Activated naive CD8-positive, alpha-beta T cell treated with anti-CD3 and anti-CD28 coated beads, Interleukin-2, amount 10 ng/mL, durations not matched to agents 7 days and 5 days (primary cell): ENCODE measurements around the gene LMO2. TPM values are rescaled to one million over a fixed set of nuclear protein-coding genes. Genes with fewer than 3 reads are reported as not detected.

ENCODE experiments used
- ATAC-seq: fragments of 150-1000 bp; cut with Tn5 transposase; one replicate; pipeline ENCODE4 v1.10.0; 2021; ENCODE audit warnings: low read depth, moderate library complexity
- POLR2A ChIA-PET: fragments of 350-600 bp; sonication (Branson Sonifier 250); formaldehyde crosslinking; loops from one replicate; lab custom pipeline; 2021; ENCODE audit warnings: antibody characterized with exemption; lab: Charles Lee
- DNase-seq: peaks from one replicate; pipeline ENCODE4 v3.0.0; 2021
- H3K27ac Mint-ChIP-seq: one replicate; pipeline ENCODE4 v1.8.0; 2022; ENCODE audit warnings: mild to moderate bottlenecking, mixed read lengths
- H3K27me3 Mint-ChIP-seq: one replicate; pipeline ENCODE4 v1.8.0; 2022; ENCODE audit warnings: mild to moderate bottlenecking, moderate library complexity, mixed read lengths
- H3K36me3 Mint-ChIP-seq: one replicate; pipeline ENCODE4 v1.8.0; 2021; ENCODE audit warnings: mild to moderate bottlenecking, mixed read lengths
- H3K4me1 Mint-ChIP-seq: one replicate; pipeline ENCODE4 v1.8.0; 2021; ENCODE audit warnings: mixed read lengths
- H3K4me3 Mint-ChIP-seq: one replicate; pipeline ENCODE4 v1.8.0; 2022; ENCODE audit warnings: mild to moderate bottlenecking, moderate library complexity, mixed read lengths
- H3K9me3 Mint-ChIP-seq: one replicate; pipeline ENCODE4 v1.8.0; 2021; ENCODE audit warnings: mixed read lengths
- total RNA-seq, 2 experiments: library from RNA; stranded (reverse); gene quantifications; one replicate each; pipeline ENCODE4 v1.2.3, GENCODE V29; 2021

LMO2 gene
- total RNA-seq, 2 experiments from 2014 or later: 0.44 to 0.48 TPM

DNA sequence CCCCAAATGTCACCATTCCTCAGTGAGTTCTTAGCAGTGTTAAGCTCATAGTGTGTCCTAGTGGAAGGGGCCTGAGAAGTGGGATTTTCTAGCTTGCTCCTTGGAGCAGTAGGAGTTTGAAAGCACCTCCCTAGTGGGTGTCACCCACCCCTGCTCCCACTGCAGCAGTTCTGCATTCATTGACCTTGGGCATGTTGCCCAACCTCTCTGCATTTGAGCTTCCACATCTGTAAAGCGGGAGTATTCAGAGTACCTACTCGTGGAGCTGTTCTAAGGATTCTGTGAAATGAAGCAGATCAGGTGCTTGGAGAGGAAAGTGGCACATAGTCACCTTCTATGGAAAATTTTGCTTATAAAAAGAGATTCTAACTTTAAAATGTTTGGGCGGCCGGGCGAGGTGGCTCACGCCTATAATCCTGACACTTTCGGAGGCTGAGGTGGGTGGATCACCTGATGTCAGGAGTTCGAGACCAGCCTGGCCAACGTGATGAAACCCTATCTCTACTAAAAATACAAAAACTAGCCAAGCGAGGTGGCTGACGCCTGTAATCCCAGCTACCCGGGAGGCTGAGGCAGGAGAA lies 16.9 kb downstream of the LMO2 start:
- DNase-seq: no peak
- H3K27me3 Mint-ChIP-seq: peaks cover 79% of the 10 kb centered on the region
- ATAC-seq: no peak
- H3K4me3 Mint-ChIP-seq: no peak overlapping the region
- no peaks in the 10 kb centered on the region for H3K9me3 Mint-ChIP-seq
- peaks cover 5% of the 10 kb centered on the region for H3K4me1 Mint-ChIP-seq
- H3K36me3 Mint-ChIP-seq: no peaks in the 10 kb centered on the region
- H3K27ac Mint-ChIP-seq: no peak overlapping the region
- POLR2A ChIA-PET: interaction anchor here (0.7 kb wide), 1 partner anchor 39 kb away, joined by 3 read pairs; no protein-coding TSS in a partner anchor

DNA sequence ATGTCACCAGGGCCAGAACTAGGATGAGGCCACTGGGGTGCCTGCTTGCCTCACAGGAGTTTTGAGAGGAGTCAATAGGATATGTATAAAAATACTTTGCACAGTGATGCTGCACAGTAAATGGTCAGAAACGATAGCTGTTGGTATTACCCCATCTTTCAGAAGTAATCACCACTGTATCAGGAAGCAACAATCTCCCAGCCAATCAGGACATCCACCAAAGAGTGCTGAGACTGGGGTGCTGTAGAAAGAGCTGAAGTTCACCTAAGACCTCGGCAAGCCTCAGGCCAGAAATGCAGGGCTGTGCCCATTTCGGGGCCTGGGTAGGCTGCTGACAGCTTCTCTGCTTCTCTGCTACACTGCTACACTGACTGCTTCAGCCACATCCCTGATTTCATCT lies 17.4 kb downstream of the LMO2 start:
- Mint-ChIP-seq H3K27ac (no peak overlapping the region), H3K27me3 (peaks cover 80% of the 10 kb centered on the region), H3K9me3 (no peaks in the 10 kb centered on the region), H3K4me3 (no peak overlapping the region), H3K36me3 (no peaks in the 10 kb centered on the region), H3K4me1 (peaks cover 7% of the 10 kb centered on the region)
- DNase-seq (no peak), ATAC-seq (no peak)
- POLR2A ChIA-PET: no interaction called here

DNA sequence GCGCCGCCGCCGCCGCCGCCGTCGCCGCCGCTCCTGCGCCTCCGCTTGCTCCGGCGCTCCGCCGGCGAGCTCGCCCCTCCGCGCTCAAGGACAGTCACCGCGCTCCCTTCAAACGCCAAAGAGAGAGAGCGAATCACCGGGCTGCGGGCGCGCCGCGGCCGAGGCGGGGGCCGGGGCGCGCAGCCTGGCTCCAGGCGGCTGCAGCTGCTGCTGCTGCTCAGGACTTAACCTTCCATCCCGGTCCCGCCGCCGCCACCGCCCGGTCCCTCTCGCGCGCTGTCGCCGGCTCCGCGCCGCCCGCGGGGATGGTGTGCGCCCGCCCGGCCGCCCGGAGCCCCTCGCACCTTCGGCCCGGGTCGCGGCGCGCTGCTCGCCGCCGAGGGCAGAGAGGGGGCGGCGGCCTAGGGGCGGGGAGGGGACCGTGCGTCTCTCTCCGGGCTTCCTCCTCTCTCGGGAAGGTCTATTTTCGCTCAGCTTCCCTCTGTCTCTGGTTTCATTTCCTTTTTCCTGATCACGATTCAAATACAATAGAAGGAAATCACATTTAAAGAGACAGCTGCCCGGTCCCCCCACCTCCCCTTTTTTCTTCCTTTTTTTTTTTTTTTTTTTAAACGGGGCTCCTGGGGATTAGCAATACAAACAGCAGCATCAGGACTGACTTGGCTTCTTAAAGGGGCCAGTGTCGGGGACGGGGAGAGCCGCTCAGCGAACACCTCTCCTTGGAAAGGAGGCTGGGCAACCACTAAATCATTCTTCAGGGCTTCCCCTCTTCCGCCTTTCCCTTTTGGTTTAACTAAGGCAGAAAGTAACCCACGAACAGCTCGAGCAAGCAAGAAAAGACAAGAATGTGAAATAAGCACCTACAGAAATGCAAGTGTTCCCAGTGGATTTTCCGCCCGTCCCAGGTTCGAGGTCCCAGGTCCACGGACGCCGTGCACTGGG lies 22.1 kb downstream of the LMO2 start:
- peak; percentile 51 for DNase-seq
- H3K4me1 Mint-ChIP-seq: peaks cover 9% of the 10 kb centered on the region
- H3K9me3 Mint-ChIP-seq: no peaks in the 10 kb centered on the region
- POLR2A ChIA-PET: interaction anchor here (1.1 kb wide), 1 partner anchor 24 kb away, joined by 4 read pairs; no protein-coding TSS in a partner anchor
- peaks cover 79% of the 10 kb centered on the region for H3K27me3 Mint-ChIP-seq
- no peaks in the 10 kb centered on the region for H3K36me3 Mint-ChIP-seq
- H3K27ac Mint-ChIP-seq: no peak overlapping the region
- peak; percentile 57 for ATAC-seq
- H3K4me3 Mint-ChIP-seq: peak overlapping the region; percentile 89

DNA sequence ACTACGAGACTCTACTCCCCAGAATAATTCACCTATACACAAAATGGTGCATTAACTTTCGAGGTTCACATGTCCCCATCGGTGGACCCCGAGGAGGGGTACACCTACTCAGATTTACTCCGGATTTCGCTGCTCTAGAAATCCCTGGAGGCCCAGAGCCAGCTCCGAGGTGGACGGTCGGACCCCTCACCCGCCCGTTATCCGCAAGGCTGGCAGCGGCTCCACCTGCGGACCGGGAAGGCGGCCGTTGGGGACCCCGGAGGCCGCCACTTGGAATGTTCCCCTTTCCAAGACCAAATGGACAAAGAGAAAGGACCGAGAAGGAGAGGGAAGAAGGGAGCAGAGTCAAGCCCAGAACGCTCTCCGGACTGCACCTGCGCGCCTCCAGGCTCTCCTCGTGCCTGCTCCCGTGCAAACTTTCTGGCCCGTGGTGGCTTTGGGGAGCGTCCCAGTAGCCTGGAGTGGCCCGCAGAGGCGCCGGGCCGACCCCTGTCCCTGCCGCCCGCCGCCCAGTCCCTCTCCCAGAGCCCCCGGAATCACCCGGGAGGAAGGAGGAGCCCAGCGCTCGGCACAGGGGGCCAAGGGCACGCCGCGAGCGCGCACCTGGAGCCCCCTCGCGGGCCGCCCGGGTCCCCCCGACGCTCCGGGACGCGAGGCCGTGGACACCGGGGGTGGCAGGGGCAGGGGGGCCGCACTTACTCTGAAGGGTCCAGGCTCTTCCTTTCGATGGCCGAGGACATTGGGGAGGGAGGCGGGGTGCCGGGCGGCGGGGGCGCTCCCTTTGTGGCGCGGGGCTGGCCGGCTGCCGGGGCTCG lies 23.0 kb downstream of the LMO2 start:
- Mint-ChIP-seq H3K4me1 (peaks cover 9% of the 10 kb centered on the region), H3K4me3 (no peak overlapping the region), H3K27ac (no peak overlapping the region), H3K36me3 (no peaks in the 10 kb centered on the region), H3K27me3 (peaks cover 78% of the 10 kb centered on the region), H3K9me3 (no peaks in the 10 kb centered on the region)
- DNase-seq (no peak), ATAC-seq (no peak)
- POLR2A ChIA-PET: interaction anchor here (1.1 kb wide), 1 partner anchor 25 kb away, joined by 4 read pairs; no protein-coding TSS in a partner anchor

DNA sequence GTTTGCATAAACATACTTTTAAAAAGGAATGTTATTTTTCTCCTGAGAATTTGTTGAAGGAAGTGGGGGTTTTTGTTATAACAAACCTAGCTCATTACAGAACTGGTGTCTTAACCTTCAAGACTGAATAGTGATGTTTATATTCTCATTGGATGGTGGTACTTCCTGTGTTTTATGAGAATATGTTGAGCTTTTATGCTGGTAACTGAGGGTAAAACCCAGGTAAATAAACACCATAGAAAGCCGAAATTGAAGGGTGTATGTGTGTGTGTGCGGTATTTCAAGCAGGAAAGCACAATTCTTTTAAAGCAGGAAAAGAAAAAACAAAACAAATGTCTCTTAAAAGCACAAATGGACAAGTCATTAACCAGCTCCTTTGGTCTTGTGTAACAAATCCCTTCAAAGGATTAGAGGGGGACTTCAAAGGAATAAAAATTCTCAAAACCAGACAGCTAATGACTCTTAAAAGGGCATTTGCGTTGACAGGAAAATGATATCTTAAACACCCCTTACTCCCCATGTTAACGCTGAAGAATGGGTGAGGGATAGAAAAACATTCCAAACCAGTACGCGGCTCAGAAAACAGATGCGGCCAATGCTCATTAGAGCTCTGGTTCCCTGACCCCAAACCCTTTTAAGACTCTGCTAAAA lies 23.8 kb downstream of the LMO2 start:
- POLR2A ChIA-PET: no interaction called here
- Mint-ChIP-seq H3K27me3 (peaks cover 76% of the 10 kb centered on the region), H3K36me3 (no peaks in the 10 kb centered on the region), H3K27ac (no peak overlapping the region), H3K4me1 (peaks cover 9% of the 10 kb centered on the region), H3K4me3 (peak overlapping the region; percentile 19), H3K9me3 (no peaks in the 10 kb centered on the region)
- DNase-seq (no peak), ATAC-seq (no peak)

DNA sequence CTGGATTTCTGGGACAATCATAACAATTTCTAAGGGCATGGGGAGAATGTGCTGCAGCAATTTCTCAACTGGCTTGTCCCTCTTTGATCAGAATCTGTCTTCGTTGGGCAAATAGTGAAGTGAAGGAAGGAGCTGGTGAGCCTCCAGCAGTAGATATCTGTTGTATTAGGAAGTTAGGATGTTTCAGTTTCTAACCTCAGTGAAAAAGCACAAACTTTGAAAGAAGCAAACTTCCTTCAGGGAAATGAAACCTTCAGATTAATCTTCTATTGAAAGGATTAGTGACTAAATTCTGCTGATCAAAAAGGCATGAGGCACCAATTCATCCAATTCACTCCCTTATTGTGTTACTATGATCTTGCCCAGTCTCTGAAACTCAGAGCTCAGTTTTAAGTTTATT lies 24.3 kb downstream of the LMO2 start:
- Mint-ChIP-seq H3K27me3 (peaks cover 71% of the 10 kb centered on the region), H3K27ac (no peak overlapping the region), H3K36me3 (no peaks in the 10 kb centered on the region), H3K4me3 (no peak overlapping the region), H3K4me1 (peaks cover 9% of the 10 kb centered on the region), H3K9me3 (no peaks in the 10 kb centered on the region)
- POLR2A ChIA-PET: no interaction called here
- DNase-seq: no peak
- ATAC-seq: no peak

DNA sequence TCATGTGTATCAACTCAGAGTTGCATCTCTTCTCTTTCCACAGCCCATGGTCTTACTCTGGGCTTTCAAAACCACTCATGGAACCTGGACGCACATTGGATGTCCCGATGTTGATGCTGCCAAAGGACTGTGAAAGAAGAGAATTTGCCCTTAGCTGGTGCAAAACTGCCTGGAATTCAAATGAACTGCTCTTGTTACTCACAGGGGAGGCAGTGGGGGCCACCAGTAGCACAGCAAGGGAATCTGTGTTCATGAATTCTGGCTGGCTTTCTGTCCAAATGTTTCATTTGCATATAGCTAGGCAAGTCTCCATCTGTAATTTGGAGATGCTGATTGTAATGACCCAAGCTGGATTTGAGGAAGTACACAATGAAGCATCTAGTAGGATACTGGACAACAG lies 24.9 kb downstream of the LMO2 start:
- H3K27ac Mint-ChIP-seq: no peak overlapping the region
- peaks cover 70% of the 10 kb centered on the region for H3K27me3 Mint-ChIP-seq
- DNase-seq (no peak), ATAC-seq (no peak)
- no peak overlapping the region for H3K4me3 Mint-ChIP-seq
- no peaks in the 10 kb centered on the region for H3K36me3 Mint-ChIP-seq
- POLR2A ChIA-PET: no interaction called here
- peaks cover 9% of the 10 kb centered on the region for H3K4me1 Mint-ChIP-seq
- no peaks in the 10 kb centered on the region for H3K9me3 Mint-ChIP-seq

DNA sequence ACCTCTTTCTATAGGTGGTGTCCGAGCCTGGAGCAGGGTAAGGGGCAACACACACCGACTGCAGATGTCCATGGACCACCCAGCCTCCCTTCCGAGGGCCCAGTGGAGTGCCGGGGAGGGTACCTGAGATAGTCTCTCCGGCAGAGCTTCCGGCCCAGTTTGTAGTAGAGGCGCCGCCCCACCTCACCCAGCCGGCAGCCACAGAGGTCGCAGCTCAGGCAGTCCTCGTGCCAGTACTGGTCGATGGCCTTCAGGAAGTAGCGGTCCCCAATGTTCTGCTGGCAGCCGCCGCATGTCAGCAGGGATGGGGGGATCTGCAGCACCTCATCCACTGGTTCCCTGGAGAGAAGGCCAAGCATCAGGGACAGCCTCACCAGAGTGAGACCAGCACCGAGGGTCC lies 27.4 kb downstream of the LMO2 start:
- no peaks in the 10 kb centered on the region for H3K36me3 Mint-ChIP-seq
- no peak overlapping the region for H3K27ac Mint-ChIP-seq
- H3K4me1 Mint-ChIP-seq: peaks cover 2% of the 10 kb centered on the region
- DNase-seq (no peak), ATAC-seq (no peak)
- H3K4me3 Mint-ChIP-seq: no peak overlapping the region
- peaks cover 65% of the 10 kb centered on the region for H3K27me3 Mint-ChIP-seq
- no peaks in the 10 kb centered on the region for H3K9me3 Mint-ChIP-seq
- POLR2A ChIA-PET: no interaction called here

DNA sequence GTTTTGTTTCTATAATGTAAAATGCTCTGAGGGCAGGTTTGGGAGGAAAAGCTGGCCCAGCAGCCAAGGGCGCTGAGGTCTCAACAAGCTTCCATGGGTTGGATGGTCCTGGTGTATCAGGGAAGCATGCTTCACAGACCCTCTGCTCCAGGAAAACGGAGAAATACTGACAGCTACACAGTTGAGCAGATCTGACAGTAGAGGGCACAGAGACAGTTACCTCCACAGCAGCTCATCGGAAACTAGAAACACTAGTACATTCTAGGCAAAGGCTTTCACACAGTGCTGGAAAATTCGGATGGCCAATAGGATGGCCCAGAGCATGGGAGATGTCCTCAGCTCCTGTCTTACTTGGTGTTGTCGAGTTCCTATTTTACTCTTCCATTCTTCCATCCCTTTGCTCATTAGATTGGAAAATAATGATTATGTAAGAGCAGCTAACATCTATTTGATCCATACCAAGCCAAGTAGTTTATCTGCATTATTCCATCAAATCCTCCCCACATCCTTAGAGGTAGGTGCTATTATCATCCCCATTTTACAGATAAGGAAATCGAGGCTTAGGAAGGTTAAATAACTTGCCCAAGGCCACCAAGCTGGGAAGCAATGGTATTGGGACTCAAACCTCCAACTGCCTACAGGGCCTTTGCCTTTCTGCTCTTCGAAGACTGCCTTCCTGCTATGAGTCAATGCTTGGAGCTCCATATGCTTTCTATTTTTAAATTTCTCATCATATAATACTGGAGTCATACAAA lies 28.3 kb downstream of the LMO2 start:
- H3K36me3 Mint-ChIP-seq: no peaks in the 10 kb centered on the region
- no peak overlapping the region for H3K27ac Mint-ChIP-seq
- ATAC-seq: no peak
- H3K4me1 Mint-ChIP-seq: peaks cover 2% of the 10 kb centered on the region
- DNase-seq: no peak
- peaks cover 72% of the 10 kb centered on the region for H3K27me3 Mint-ChIP-seq
- POLR2A ChIA-PET: no interaction called here
- H3K9me3 Mint-ChIP-seq: no peaks in the 10 kb centered on the region
- H3K4me3 Mint-ChIP-seq: no peak overlapping the region

DNA sequence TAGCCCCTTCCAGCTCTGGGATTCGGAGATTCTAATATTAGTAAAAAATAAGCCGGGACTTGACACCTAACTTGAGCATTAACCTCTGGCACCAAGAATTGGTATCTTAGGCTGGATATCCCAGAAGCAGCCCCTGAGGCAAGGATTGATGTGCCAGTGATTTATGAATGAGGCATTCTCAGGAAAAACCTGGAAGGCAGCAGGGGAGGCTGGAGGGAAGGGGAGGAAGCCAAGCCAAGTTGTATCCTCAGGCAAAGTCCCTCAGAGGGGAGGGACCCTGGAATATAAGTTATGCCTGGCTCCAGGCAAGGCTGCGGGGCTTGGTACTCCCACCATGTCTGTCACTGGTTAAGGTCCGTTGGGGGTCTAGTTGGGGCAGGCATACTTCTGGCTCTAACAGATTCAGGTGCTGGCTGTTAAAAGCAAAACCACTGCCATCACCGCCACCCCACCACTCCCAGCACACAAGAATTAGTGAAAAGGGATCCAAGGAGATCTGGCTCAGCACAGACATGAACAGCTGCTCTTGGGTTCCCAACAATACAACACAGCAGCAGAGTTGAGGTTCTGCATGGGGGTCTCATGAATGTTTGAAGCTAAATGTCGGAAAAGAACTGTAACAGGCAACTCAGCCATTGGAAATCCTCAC lies 29.8 kb downstream of the LMO2 start:
- POLR2A ChIA-PET: interaction anchor here (0.5 kb wide), 1 partner anchor 520 kb away, joined by 4 read pairs; no protein-coding TSS in a partner anchor

DNA sequence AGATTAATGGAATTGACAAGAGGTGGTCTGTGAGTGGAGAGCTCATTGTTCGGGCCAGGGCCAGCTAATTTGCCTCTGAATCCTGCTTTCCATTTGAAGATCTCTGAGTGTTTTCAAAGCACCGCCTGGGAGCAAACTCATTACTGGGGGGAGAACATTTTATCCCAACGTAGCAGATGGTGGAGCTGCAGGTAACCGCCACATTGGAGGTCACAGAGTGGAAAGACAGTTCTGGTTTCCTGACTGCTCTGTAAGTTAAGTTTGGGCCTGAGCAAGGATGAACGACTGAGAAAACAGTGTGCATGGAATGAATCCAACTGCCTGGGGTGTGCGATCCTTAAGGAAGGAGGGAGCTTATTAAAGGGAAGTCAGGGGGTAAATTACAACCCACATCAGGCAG lies 30.5 kb downstream of the LMO2 start:
- Mint-ChIP-seq H3K27me3 (peaks cover 64% of the 10 kb centered on the region), H3K9me3 (no peaks in the 10 kb centered on the region), H3K4me1 (no peaks in the 10 kb centered on the region), H3K4me3 (no peak overlapping the region), H3K27ac (no peak overlapping the region), H3K36me3 (no peaks in the 10 kb centered on the region)
- ATAC-seq: no peak
- POLR2A ChIA-PET: no interaction called here
- DNase-seq: no peak

More for the DNA sequence above, 29.8 kb downstream of the LMO2 start:
- no peaks in the 10 kb centered on the region for H3K36me3 Mint-ChIP-seq
- no peak for DNase-seq
- no peaks in the 10 kb centered on the region for H3K9me3 Mint-ChIP-seq
- no peak for ATAC-seq
- peaks cover 67% of the 10 kb centered on the region for H3K27me3 Mint-ChIP-seq
- no peaks in the 10 kb centered on the region for H3K4me1 Mint-ChIP-seq
- H3K4me3 Mint-ChIP-seq: no peak overlapping the region
- no peak overlapping the region for H3K27ac Mint-ChIP-seq

DNA sequence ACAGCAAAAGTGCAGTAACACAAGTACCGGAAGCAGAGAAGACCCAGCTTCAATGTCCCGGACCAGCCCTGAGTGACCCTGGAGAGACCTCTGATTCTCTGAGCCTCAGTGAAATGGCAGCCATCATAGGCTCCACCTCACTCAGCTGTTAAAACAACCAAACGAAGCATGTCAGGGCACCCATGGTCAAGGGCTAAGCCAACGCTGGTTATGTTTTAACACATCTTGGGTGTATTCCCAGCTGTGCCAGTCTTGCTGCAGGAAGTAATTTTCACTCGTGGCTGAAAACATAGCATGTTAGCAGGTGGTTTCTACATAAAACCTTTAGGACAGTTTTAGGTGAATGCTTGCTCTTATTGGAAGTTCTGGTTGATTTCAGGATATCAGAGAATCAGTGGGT lies 30.9 kb downstream of the LMO2 start:
- peaks cover 61% of the 10 kb centered on the region for H3K27me3 Mint-ChIP-seq
- H3K27ac Mint-ChIP-seq: no peak overlapping the region

More for the DNA sequence above, 30.9 kb downstream of the LMO2 start:
- no peak for DNase-seq
- Mint-ChIP-seq H3K36me3 (no peaks in the 10 kb centered on the region), H3K9me3 (no peaks in the 10 kb centered on the region), H3K4me1 (no peaks in the 10 kb centered on the region), H3K4me3 (no peak overlapping the region)
- POLR2A ChIA-PET: no interaction called here
- ATAC-seq: no peak
